Panc1 (cell line): ENCODE data around the gene RAD23A.

ENCODE experiments used
- POLR2AphosphoS5 ChIP-seq: IDR thresholded peaks from 2 replicates; pipeline ENCODE4 v1.6.1; 2012; ENCODE audit warnings: mild to moderate bottlenecking, low read depth, low read length, moderate library complexity
- SIN3A ChIP-seq: IDR thresholded peaks from 2 replicates; pipeline ENCODE4 v1.6.1; 2012; ENCODE audit warnings: low read depth, mild to moderate bottlenecking, low read length, moderate library complexity, borderline replicate concordance; ENCODE audit not compliant: insufficient read depth
- TF ChIP-seq, protein P1 (sequence below): fragments of 450-650 bp; IDR thresholded peaks from 2 replicates; pipeline ENCODE4 v1.5.1; 2017; ENCODE audit warnings: mild to moderate bottlenecking

DNA sequence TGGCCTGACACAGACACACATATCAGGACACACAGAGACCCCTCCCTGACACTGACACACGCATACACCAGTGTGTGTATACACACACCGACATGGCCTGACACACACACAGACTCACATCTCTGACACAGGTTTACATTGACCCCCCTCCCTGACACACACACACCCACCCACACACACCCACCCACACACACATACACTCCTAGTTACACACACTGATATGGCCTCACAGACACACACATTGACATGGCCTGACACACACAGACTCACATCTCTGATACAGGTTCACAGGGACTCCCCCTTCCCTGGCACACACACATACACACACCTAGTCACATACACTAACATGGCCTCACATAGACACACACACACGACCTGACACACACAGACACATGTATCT lies 45.2 kb downstream of the RAD23A start:
- TF ChIP-seq, protein P1, sequence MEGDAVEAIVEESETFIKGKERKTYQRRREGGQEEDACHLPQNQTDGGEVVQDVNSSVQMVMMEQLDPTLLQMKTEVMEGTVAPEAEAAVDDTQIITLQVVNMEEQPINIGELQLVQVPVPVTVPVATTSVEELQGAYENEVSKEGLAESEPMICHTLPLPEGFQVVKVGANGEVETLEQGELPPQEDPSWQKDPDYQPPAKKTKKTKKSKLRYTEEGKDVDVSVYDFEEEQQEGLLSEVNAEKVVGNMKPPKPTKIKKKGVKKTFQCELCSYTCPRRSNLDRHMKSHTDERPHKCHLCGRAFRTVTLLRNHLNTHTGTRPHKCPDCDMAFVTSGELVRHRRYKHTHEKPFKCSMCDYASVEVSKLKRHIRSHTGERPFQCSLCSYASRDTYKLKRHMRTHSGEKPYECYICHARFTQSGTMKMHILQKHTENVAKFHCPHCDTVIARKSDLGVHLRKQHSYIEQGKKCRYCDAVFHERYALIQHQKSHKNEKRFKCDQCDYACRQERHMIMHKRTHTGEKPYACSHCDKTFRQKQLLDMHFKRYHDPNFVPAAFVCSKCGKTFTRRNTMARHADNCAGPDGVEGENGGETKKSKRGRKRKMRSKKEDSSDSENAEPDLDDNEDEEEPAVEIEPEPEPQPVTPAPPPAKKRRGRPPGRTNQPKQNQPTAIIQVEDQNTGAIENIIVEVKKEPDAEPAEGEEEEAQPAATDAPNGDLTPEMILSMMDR, result no peak
- TF ChIP-seq POLR2AphosphoS5 (no peak), SIN3A (no peak)
